ENCODE measurements around the gene HEG1. TPM values are rescaled to one million over a fixed set of nuclear protein-coding genes. Genes with fewer than 3 reads are reported as not detected.

The HEG1 gene
- total RNA-seq, 4 donors from 2014 or later: 47.8 to 91.7 (median 76.8) TPM

DNA sequence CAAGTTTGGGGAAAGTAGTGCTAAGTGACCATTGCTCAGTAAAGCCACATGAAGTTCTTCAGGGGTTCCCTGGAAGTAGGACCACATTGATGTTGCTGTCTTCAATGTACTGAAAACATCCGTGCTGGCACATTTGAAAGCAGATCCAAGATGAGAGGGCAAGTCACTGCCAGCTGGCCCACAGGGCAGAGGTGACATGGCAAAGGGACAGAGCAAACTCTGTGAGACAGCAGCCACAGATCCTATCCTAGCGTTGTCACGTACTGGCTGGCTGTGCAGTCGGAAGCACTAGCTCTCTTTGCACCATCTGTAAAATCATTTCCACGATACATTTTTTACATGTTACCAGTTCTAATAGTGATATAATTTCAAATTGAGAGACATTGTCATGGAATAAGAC is 135.1 kb downstream of the HEG1 start:
- H3K36me3 ChIP-seq: no peaks in the 10 kb centered on the region
- intact Hi-C loops (cut with DNase I): loop anchor here (10.0 kb wide), 1 partner anchor 664 kb away; no protein-coding TSS in a partner anchor
- H3K27ac ChIP-seq (replicated peaks in 1 of 4): no peak overlapping the region
- H3K4me3 ChIP-seq: no peak overlapping the region
- TF ChIP-seq EP300 (IDR thresholded peaks at IDR 0.05): no peak
- no peak for TF ChIP-seq POLR2AphosphoS5 (IDR thresholded peaks at IDR 0.05)
- TF ChIP-seq POLR2A (IDR thresholded peaks at IDR 0.05; ENCODE audit: low read depth): no peak
- TF ChIP-seq, protein P1, sequence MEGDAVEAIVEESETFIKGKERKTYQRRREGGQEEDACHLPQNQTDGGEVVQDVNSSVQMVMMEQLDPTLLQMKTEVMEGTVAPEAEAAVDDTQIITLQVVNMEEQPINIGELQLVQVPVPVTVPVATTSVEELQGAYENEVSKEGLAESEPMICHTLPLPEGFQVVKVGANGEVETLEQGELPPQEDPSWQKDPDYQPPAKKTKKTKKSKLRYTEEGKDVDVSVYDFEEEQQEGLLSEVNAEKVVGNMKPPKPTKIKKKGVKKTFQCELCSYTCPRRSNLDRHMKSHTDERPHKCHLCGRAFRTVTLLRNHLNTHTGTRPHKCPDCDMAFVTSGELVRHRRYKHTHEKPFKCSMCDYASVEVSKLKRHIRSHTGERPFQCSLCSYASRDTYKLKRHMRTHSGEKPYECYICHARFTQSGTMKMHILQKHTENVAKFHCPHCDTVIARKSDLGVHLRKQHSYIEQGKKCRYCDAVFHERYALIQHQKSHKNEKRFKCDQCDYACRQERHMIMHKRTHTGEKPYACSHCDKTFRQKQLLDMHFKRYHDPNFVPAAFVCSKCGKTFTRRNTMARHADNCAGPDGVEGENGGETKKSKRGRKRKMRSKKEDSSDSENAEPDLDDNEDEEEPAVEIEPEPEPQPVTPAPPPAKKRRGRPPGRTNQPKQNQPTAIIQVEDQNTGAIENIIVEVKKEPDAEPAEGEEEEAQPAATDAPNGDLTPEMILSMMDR (IDR thresholded peaks at IDR 0.05): no peak
- no peaks in the 10 kb centered on the region for H3K9me3 ChIP-seq
- 93% methylated on average over 5 of the region's 5 CpGs for WGBS
- DNase-seq (ENCODE audit: extremely low spot score): no peak
- H3K27me3 ChIP-seq: no peaks in the 10 kb centered on the region
- H3K4me1 ChIP-seq: no peaks in the 10 kb centered on the region

DNA sequence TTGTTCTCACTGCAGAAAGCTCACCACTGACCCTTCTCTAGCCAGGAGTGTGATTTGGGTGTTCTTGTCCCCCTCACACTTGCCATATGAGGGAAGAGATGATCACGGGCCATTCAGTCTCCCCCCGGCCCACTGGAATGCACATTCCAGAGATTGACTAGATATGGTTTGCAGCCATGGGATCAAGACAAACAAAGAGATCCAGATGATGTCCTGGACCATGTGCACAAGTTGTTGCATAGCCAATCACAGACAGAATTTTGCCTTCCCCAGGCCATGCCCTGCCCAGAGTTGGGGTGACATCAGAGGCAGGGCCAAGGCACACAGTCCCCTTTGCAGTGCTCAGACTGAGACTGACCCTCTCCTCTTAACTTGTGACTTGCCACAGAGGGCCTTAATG is 136.0 kb downstream of the HEG1 start:
- H3K36me3 ChIP-seq: no peaks in the 10 kb centered on the region
- H3K27ac ChIP-seq (replicated peaks in 1 of 4): no peak overlapping the region
- H3K4me3 ChIP-seq: no peak overlapping the region
- DNase-seq (ENCODE audit: extremely low spot score): no peak
- H3K4me1 ChIP-seq: no peaks in the 10 kb centered on the region
- no peaks in the 10 kb centered on the region for H3K9me3 ChIP-seq
- TF ChIP-seq, protein P1 (IDR thresholded peaks at IDR 0.05): no peak
- TF ChIP-seq POLR2A (IDR thresholded peaks at IDR 0.05; ENCODE audit: low read depth): no peak
- TF ChIP-seq POLR2AphosphoS5 (IDR thresholded peaks at IDR 0.05): no peak
- TF ChIP-seq EP300 (IDR thresholded peaks at IDR 0.05): no peak
- 13% methylated on average over 2 of the region's 2 CpGs for WGBS
- no peaks in the 10 kb centered on the region for H3K27me3 ChIP-seq
- intact Hi-C loops (cut with DNase I): loop anchor here (10.0 kb wide), 1 partner anchor 665 kb away; no protein-coding TSS in a partner anchor

DNA sequence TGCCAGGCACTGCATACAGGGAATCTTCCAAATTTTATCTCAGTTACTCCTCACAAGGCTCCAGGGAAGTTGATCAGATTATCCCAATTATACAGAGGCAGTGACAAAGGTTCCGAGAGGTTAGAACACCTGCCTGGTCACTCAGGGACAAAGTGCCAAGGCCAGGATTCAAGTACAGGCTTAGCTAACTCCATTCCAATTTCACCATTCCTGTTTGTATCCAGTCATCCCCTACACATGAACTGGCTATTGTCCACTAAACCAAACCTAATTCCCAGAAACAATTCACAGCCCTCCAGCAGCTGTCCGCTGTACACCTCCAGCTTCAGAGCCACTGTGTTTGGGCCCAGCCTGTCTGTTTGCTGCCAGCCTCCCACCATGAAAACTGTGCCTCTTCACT is 137.3 kb downstream of the HEG1 start:
- Histone ChIP-seq H3K27me3 (no peaks in the 10 kb centered on the region), H3K4me3 (no peak overlapping the region), H3K4me1 (no peaks in the 10 kb centered on the region), H3K9me3 (no peaks in the 10 kb centered on the region), H3K36me3 (no peaks in the 10 kb centered on the region), H3K27ac (replicated peaks in 1 of 4) (no peak overlapping the region)
- intact Hi-C loops (cut with DNase I): no loop called here
- no peak for DNase-seq (ENCODE audit: extremely low spot score)
- TF ChIP-seq POLR2A (IDR thresholded peaks at IDR 0.05; ENCODE audit: low read depth) (no peak), EP300 (IDR thresholded peaks at IDR 0.05) (no peak), POLR2AphosphoS5 (IDR thresholded peaks at IDR 0.05) (no peak)
- TF ChIP-seq, protein P1 (IDR thresholded peaks at IDR 0.05): no peak
- 96% methylated on average over 2 of the region's 2 CpGs for WGBS

DNA sequence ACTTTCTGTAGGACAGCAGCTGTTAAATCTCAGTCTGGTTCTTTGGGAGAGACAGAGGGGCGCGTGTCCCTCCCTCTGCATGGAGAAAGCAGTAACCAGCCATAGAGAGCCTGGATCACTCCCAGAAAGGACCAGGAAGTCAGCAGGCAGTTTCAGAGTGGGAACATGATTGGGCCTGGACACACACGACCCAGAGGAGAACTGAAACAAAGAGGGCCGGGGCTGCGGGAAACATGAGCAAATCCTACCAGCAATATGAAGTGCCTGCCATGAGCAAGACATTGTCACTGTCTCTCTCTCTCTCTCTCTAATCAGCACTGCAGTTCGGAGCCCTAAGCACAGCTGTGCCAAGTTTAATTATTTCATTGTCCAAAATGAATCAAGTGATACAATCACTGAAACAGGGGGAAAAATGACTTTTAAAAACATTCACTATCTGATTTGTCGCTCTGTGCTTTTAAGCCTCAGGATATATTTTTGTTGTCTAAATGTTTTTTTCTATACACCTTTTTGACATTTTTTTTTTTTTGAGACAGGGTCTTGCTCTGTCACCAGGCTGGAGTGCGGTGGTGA is 138.9 kb downstream of the HEG1 start:
- no peak for DNase-seq (ENCODE audit: extremely low spot score)
- intact Hi-C loops (cut with DNase I): no loop called here
- Histone ChIP-seq H3K36me3 (no peaks in the 10 kb centered on the region), H3K4me1 (no peaks in the 10 kb centered on the region), H3K4me3 (no peak overlapping the region), H3K27ac (replicated peaks in 1 of 4) (no peak overlapping the region), H3K9me3 (no peaks in the 10 kb centered on the region), H3K27me3 (peaks cover 0 to 7% (median 0%) of the 10 kb centered on the region in 4 donors)
- no peak for TF ChIP-seq EP300 (IDR thresholded peaks at IDR 0.05)
- TF ChIP-seq POLR2A (IDR thresholded peaks at IDR 0.05; ENCODE audit: low read depth): no peak
- TF ChIP-seq POLR2AphosphoS5 (IDR thresholded peaks at IDR 0.05): no peak
- TF ChIP-seq, protein P1 (IDR thresholded peaks at IDR 0.05): no peak
- 61% methylated on average over 8 of the region's 8 CpGs for WGBS

Small RNA genes within 50 kb of the gene (small RNA-seq; reads per million reads assigned to genes)
- 0 reads per million in 3 donors for gene RNA5SP137

Other genes starting within 250 kb of the HEG1 start
- gene ITGB5, start 168.6 kb downstream of the HEG1 start, total RNA-seq: 100 to 1,000 TPM; 114 to 284 (median 188) TPM
- under 1 TPM in 1 of 4 donors, not detected in 3; 0.46 TPM for gene MUC13, start 121.2 kb downstream of the HEG1 start, total RNA-seq
- gene SLC12A8, start 156.8 kb upstream of the HEG1 start, total RNA-seq: 1 to 10 TPM in 2 of 4 donors, under 1 TPM in 1, not detected in 1; 0.46 to 2.9 (median 1.6) TPM